NB4 (cell line): Measurements from ENCODE around the gene XPOT.

ENCODE experiments used
- TF ChIP-seq, protein P1 (sequence below): IDR thresholded peaks from 2 replicates; pipeline ENCODE4 v1.6.1; 2011; ENCODE audit warnings: low read depth, low read length
- TF ChIP-seq, protein P2 (sequence below): IDR thresholded peaks from one replicate; pipeline ENCODE4 v1.5.1; 2012; ENCODE audit warnings: low read depth, low read length

DNA sequence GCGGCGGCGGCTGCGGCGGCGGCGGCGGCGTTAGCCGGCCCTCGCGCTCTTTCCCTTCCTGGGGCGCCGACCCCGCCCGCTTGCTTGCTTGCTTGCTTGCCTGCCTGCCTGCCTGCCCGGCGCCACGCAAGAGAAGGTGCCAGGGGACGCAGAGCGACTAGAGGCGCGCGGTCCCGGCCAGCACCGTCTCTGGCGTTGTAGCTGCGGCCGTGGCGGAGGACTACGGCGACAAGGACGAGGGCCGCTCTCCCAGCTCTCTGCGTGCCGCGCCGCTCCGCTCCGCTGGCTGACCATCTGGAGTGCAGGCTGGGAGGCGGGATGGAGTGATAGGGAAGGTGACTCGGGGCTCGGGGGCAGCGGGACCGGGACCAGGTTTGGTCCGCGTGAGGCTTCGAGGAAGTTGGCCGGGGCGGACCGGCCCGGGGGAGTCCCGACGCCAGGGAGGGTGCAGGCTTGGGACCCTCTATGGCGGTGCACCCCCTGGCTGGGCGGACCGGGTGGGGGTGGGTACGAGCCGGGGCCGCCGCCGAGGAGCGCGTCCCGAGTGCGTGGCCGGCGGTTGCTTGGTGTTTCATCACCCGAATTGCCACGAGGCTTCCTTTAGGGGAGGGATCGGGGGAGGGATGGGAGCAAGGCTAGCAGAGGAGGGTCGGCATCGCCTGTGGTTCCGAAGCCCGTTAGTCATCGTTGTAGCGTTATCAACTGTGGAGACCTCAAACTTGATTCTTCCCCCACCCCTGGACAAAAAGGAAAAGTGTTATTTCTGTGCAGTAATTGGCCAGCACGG is 471 bp downstream of the XPOT start:
- TF ChIP-seq, protein P1, sequence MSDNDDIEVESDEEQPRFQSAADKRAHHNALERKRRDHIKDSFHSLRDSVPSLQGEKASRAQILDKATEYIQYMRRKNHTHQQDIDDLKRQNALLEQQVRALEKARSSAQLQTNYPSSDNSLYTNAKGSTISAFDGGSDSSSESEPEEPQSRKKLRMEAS = peak; percentile 84
- TF ChIP-seq, protein P2, sequence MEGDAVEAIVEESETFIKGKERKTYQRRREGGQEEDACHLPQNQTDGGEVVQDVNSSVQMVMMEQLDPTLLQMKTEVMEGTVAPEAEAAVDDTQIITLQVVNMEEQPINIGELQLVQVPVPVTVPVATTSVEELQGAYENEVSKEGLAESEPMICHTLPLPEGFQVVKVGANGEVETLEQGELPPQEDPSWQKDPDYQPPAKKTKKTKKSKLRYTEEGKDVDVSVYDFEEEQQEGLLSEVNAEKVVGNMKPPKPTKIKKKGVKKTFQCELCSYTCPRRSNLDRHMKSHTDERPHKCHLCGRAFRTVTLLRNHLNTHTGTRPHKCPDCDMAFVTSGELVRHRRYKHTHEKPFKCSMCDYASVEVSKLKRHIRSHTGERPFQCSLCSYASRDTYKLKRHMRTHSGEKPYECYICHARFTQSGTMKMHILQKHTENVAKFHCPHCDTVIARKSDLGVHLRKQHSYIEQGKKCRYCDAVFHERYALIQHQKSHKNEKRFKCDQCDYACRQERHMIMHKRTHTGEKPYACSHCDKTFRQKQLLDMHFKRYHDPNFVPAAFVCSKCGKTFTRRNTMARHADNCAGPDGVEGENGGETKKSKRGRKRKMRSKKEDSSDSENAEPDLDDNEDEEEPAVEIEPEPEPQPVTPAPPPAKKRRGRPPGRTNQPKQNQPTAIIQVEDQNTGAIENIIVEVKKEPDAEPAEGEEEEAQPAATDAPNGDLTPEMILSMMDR = no peak
